Smooth muscle cell of the coronary artery (primary cell): ENCODE results near the gene NLRP12. TPM values are rescaled to one million over a fixed set of nuclear protein-coding genes. Genes with fewer than 3 reads are reported as not detected.

Experiments used
- total RNA-seq: library from RNA; depleted of rRNA; stranded (reverse); fragments of >200 nt; gene quantifications from 2 replicates; pipeline ENCODE4 v1.2.3, GENCODE V29; 2014; ENCODE audit warnings: low replicate concordance

The NLRP12 gene
- total RNA-seq = 0.08 TPM in 1 of 2 replicates, not detected in the other

GRCh38 chr19:53824134-53824611 is at the start of gene NLRP12:
NLRP12 (minus strand) TSS chr19:53824314; CDS start chr19:53824174, 140 bp downstream.

GRCh38 chr19:53867225-53868090 is 43.3 kb upstream of the NLRP12 start, which contains the start of gene MYADM:
MYADM (plus strand) TSS chr19:53867883; CDS start chr19:53873530, 5,647 bp downstream.

Other genes starting within 250 kb of the NLRP12 start
- gene DPRX, start 192.3 kb downstream of the NLRP12 start, total RNA-seq = not detected in 2 replicates
- 1.2 and 10.9 TPM in 2 replicates for gene MYADM, start 43.6 kb upstream of the NLRP12 start, total RNA-seq
- gene PRKCG, start 57.9 kb upstream of the NLRP12 start, total RNA-seq = 0.23 TPM in 1 of 2 replicates, not detected in the other
- gene CACNG7, start 85.0 kb upstream of the NLRP12 start, total RNA-seq = 0.47 and 2.0 TPM in 2 replicates
- gene CACNG8, start 138.6 kb upstream of the NLRP12 start, total RNA-seq = 0.23 and 3.0 TPM in 2 replicates
- gene CACNG6, start 167.3 kb upstream of the NLRP12 start, total RNA-seq = 0.12 and 6.3 TPM in 2 replicates
- not detected in 2 replicates for gene VSTM1, start 239.6 kb upstream of the NLRP12 start, total RNA-seq